ENCODE measurements around the gene BNIP5.

BNIP5 gene

DNA sequence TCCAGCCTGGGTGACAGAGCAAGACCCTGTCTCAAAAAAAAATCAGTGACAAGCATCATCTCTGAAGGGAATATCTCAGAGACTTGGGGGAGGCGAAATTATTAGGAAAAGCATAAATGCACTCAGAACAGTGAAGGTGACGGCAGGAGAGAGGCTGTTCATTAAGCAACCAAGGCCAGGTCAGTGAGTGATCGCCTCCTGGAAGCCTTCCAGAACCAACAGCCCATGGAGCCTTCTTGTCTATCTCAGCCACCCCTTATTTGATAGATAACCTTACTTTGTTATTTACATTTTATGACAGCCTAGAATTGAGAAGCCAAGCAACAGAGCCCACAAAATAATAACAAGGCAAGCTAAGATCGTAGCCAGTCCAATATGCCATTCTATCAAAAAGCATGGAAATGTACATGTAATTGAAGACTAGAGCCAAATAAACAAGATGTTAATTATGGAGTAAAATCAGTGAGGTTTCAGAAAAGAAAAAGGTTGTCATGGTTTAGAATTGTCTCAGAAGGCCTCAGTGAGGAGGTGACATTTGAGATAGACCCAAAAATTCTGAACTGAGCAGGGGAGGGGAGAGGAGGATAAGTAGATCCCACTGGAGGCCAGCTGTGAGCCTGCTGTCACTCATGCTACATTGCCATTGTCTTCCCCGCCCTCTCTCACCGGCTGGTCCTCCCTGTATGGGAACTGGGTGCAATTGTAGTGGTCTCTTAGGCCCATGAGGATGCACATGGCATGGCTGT, 17.8 kb downstream of the BNIP5 start:
- H3K4me3 ChIP-seq (ENCODE audit: low read depth, low read length) = no peak overlapping the region
- no peak for DNase-seq (ENCODE audit: low read depth)
- in situ Hi-C loops (cut with HindIII; ENCODE audit: low sequenced_read_pairs) = no loop called here
- TF ChIP-seq, protein P1, sequence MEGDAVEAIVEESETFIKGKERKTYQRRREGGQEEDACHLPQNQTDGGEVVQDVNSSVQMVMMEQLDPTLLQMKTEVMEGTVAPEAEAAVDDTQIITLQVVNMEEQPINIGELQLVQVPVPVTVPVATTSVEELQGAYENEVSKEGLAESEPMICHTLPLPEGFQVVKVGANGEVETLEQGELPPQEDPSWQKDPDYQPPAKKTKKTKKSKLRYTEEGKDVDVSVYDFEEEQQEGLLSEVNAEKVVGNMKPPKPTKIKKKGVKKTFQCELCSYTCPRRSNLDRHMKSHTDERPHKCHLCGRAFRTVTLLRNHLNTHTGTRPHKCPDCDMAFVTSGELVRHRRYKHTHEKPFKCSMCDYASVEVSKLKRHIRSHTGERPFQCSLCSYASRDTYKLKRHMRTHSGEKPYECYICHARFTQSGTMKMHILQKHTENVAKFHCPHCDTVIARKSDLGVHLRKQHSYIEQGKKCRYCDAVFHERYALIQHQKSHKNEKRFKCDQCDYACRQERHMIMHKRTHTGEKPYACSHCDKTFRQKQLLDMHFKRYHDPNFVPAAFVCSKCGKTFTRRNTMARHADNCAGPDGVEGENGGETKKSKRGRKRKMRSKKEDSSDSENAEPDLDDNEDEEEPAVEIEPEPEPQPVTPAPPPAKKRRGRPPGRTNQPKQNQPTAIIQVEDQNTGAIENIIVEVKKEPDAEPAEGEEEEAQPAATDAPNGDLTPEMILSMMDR (IDR thresholded peaks at IDR 0.05; ENCODE audit: low read depth, low read length, missing control alignments) = no peak

DNA sequence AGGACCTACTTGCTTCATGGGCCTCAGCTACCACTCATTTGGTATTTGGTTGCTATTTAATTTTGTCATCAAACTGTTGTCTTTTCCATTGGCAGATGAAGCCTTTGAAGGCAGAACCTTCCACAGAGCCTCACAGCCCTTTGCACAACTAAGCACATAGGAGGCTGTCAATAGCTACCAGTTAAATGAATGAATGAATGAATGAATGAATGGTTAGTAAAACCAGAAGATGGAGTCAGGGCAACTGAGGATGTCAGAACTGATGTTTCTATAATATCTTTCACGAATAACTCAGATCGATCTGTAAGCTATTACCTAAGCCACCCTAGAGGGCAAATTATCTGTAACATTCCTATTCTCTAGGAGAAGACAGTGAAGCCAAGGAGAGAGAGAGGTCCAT, 19.1 kb downstream of the BNIP5 start:
- no peak overlapping the region for H3K4me3 ChIP-seq (ENCODE audit: low read depth, low read length)
- in situ Hi-C loops (cut with HindIII; ENCODE audit: low sequenced_read_pairs) = no loop called here
- no peak for DNase-seq (ENCODE audit: low read depth)
- TF ChIP-seq, protein P1 (IDR thresholded peaks at IDR 0.05; ENCODE audit: low read depth, low read length, missing control alignments) = no peak

DNA sequence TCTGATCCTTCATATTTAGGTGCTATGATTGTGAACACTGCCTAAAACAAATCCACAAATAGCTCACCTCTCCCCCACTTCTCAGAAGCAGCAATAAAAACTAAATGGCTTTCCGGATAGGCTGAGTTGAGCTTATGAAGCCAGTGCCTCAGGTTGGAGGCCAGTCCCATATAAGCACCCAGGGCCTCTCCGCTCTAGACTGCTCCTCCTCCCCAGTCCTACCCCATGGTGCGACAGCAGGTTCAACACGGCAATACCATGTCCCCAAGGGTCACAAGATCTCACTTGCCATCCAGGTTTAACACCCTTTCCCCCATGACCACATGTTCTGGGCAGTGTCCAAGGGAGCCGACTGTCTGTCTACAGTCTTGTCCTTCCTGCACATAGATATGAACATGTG, 20.8 kb downstream of the BNIP5 start:
- TF ChIP-seq, protein P1 (IDR thresholded peaks at IDR 0.05; ENCODE audit: low read depth, low read length, missing control alignments) = no peak
- in situ Hi-C loops (cut with HindIII; ENCODE audit: low sequenced_read_pairs) = no loop called here
- DNase-seq (ENCODE audit: low read depth) = no peak
- no peak overlapping the region for H3K4me3 ChIP-seq (ENCODE audit: low read depth, low read length)

DNA sequence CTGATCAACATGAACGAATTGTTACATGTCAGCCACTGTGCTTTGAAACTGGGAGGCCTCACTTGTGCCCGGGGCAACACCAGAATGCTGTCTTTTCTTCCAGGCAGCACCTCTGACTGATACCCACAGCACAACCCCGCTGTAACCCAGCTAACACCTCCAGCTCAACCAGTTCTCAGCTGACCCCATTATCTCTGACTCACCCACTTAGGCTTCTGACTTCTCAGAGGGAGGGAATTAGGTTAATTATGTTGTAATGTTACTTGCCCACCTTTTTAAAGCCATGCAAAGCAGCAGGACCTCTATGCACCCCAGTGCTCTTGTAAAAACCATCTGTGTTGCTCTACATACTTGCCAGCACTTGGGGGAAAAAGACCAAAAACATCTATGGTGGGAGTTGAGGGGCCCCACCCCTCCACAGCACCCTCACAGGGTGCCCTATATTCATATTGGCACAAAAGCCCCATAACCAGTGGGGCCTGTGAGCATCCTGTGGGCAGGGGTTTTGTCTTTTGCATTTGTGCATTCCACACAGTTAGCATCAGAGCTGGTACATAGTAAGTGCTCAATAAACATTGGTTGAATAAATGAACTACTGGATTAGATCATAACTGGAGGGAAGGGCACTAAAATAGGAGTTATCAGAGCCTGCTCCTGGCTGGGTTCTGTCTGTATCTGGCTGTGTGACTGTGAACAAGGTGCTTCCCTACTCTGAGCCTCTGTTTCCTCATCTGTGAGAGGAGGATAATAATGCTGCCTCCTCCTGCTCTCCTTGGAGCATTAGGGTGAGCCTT, 22.3 kb downstream of the BNIP5 start:
- no peak for DNase-seq (ENCODE audit: low read depth)
- in situ Hi-C loops (cut with HindIII; ENCODE audit: low sequenced_read_pairs) = no loop called here
- TF ChIP-seq, protein P1 (IDR thresholded peaks at IDR 0.05; ENCODE audit: low read depth, low read length, missing control alignments) = no peak
- H3K4me3 ChIP-seq (ENCODE audit: low read depth, low read length) = no peak overlapping the region

DNA sequence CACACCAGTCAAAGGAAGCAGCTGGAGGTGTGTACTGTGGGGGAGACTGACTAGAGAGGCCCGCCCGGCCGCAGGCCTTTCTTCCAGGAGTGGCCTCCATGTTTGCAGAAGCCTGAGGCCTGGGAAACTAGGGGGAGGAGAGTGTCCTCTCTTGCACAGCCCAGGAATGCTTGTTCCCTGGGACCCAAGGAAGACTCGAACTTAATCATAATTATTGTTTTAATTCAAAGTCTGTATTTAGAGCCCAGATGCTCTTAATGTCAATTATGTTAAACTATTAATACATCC, 23.1 kb downstream of the BNIP5 start:
- TF ChIP-seq, protein P1 (IDR thresholded peaks at IDR 0.05; ENCODE audit: low read depth, low read length, missing control alignments) = no peak
- no peak for DNase-seq (ENCODE audit: low read depth)
- in situ Hi-C loops (cut with HindIII; ENCODE audit: low sequenced_read_pairs) = no loop called here
- no peak overlapping the region for H3K4me3 ChIP-seq (ENCODE audit: low read depth, low read length)

DNA sequence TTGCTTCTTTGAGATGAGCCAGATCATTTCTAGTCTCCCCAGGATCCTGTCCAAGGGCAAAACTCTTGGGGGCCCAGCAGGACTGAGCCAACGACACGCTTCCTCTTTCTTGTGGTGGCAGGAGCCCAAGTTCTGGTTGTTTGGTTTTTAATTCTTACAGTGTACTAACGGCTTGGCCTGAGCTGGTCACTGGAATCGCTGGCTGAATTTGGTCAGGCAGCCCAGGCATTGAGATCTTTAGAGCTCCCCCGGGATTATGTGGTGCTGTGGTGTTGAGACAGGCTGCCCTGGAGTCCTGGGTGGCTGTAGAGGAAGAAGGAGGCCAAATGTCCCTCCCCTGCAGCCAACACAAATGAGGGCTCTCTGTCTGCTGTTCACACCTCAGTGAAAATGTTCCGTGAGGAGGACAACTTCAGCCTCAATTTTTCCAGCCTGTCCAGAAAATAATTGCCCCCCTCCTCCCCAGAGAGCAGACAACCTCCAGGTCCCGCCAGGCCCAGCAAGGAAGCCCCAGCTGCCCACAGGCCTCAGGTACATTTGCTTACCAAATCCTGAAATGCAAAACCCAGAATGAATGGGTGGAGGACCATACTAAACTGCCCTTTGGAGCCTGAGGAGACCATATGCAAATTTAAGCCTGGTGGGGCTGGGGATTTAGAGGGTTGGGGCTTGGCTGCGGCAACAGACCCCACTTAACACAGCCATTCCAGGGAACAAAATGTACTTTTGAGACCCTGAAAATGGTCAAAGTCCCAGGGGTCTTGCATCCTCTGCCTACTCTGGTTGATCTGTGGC, 23.6 kb downstream of the BNIP5 start:
- H3K4me3 ChIP-seq (ENCODE audit: low read depth, low read length) = no peak overlapping the region
- TF ChIP-seq, protein P1 (IDR thresholded peaks at IDR 0.05; ENCODE audit: low read depth, low read length, missing control alignments) = no peak
- DNase-seq (ENCODE audit: low read depth) = no peak
- in situ Hi-C loops (cut with HindIII; ENCODE audit: low sequenced_read_pairs) = no loop called here

Measured in astrocyte of the cerebellum (primary cell).